Tibial artery (tissue), 4 donors: ENCODE results near the gene ABHD14A.

Experiments used
- DNase-seq, 2 donors: peaks; one replicate each; pipeline ENCODE4 v3.0.0-alpha.2; 2019
- H3K27ac ChIP-seq, 2 donors: fragments of 200-600 bp; sonication (generic) in 1 of 2; 1 replicate in 1 of 2; 2 replicates in 1 of 2; pipeline ENCODE4 v1.5.1; 2018 to 2019; ENCODE audit warnings: mild to moderate bottlenecking in 1 of 2
- H3K27me3 ChIP-seq, 2 donors: fragments of 200-600 bp; sonication (generic) in 1 of 2; one replicate each; pipeline versions ENCODE4 v1.5.1 to v1.6.0; 2016 to 2019
- H3K36me3 ChIP-seq, 3 donors: fragments of 200-600 bp; sonication (generic) in 2 of 3; one replicate each; pipeline ENCODE4 v1.5.1; 2016 to 2019; ENCODE audit warnings: mild to moderate bottlenecking in 2 of 3
- H3K4me1 ChIP-seq, 4 donors: fragments of 200-600 bp; sonication (generic) in 2 of 4; 1 replicate in 3 of 4; 2 replicates in 1 of 4; pipeline ENCODE4 v1.5.1; 2016 to 2019
- H3K4me3 ChIP-seq, 2 donors: fragments of 200-600 bp; sonication (generic) in 1 of 2; 1 replicate in 1 of 2; 2 replicates in 1 of 2; pipeline ENCODE4 v1.5.1; 2018 to 2019; ENCODE audit warnings: mild to moderate bottlenecking in 2 of 2
- H3K9me3 ChIP-seq, 3 donors: fragments of 200-600 bp; sonication (generic) in 1 of 3; one replicate each; pipeline ENCODE4 v1.5.1; 2016 to 2019
- CTCF ChIP-seq, 2 experiments: fragments of 200-600 bp in 1 of 2; fragments of 450-650 bp in 1 of 2; IDR thresholded peaks; one replicate each; pipeline ENCODE4 v1.5.1; 2017 to 2019; ENCODE audit warnings: antibody characterized with exemption in 2 of 2, mild to moderate bottlenecking in 1 of 2, moderate library complexity in 1 of 2
- intact Hi-C: fragments of 100-400 bp; cut with DNase I; formaldehyde crosslinking; loops from one replicate; pipeline ENCODE4 v1.15.0; 2023; ENCODE audit warnings: low total_unique reads

ABHD14A gene

GRCh38 chr3:52013802-52014598, 39.1 kb downstream of the ABHD14A start:
- no peak for DNase-seq
- Histone ChIP-seq H3K27me3 (no peaks in the 10 kb centered on the region), H3K27ac (no peak overlapping the region), H3K36me3 (no peaks in the 10 kb centered on the region), H3K4me3 (no peak overlapping the region), H3K4me1 (peaks cover 0 to 41% (median 28%) of the 10 kb centered on the region in 4 donors), H3K9me3 (no peaks in the 10 kb centered on the region)
- no peak for TF ChIP-seq CTCF (IDR thresholded peaks at IDR 0.05)
- intact Hi-C loops = no loop called here

- intact Hi-C loops = no loop called here
- no peak for DNase-seq
- peak; percentile 5 to 12 for TF ChIP-seq CTCF (IDR thresholded peaks at IDR 0.05)
Measured at GRCh38 chr3:52014613-52015012, 39.7 kb downstream of the ABHD14A start.

GRCh38 chr3:52015438-52016228, 40.8 kb downstream of the ABHD14A start:
- no peak for DNase-seq
- H3K27me3 ChIP-seq = no peaks in the 10 kb centered on the region
- intact Hi-C loops = no loop called here
- TF ChIP-seq CTCF (IDR thresholded peaks at IDR 0.05) = no peak
- peak overlapping the region; percentile 84 to 92 for H3K27ac ChIP-seq
- no peaks in the 10 kb centered on the region for H3K9me3 ChIP-seq
- H3K36me3 ChIP-seq = no peaks in the 10 kb centered on the region
- peaks cover 0 to 58% (median 44%) of the 10 kb centered on the region in 4 donors for H3K4me1 ChIP-seq
- no peak overlapping the region for H3K4me3 ChIP-seq

More at GRCh38 chr3:52014613-52015012, 39.7 kb downstream of the ABHD14A start:
- Histone ChIP-seq H3K27ac (peak overlapping the region in 1 of 2 donors; percentile 1), H3K4me1 (peaks cover 0 to 47% (median 34%) of the 10 kb centered on the region in 4 donors), H3K36me3 (no peaks in the 10 kb centered on the region), H3K4me3 (no peak overlapping the region), H3K27me3 (no peaks in the 10 kb centered on the region), H3K9me3 (no peaks in the 10 kb centered on the region)

- intact Hi-C loops = no loop called here
- Histone ChIP-seq H3K27ac (peak overlapping the region; percentile 84 to 92), H3K36me3 (no peaks in the 10 kb centered on the region), H3K27me3 (no peaks in the 10 kb centered on the region), H3K4me3 (no peak overlapping the region), H3K9me3 (no peaks in the 10 kb centered on the region), H3K4me1 (peaks cover 0 to 77% (median 63%) of the 10 kb centered on the region in 4 donors)
- DNase-seq = no peak
- TF ChIP-seq CTCF (IDR thresholded peaks at IDR 0.05) = no peak
Measured at GRCh38 chr3:52017586-52017985, 42.7 kb downstream of the ABHD14A start.

- intact Hi-C loops = loop anchor here (2.0 kb wide), 1 partner anchor 36 kb away; no protein-coding TSS in a partner anchor
- H3K4me1 ChIP-seq = peaks cover 0 to 86% (median 72%) of the 10 kb centered on the region in 4 donors
- H3K27me3 ChIP-seq = no peaks in the 10 kb centered on the region
- H3K4me3 ChIP-seq = no peak overlapping the region
- no peak for DNase-seq
- H3K9me3 ChIP-seq = no peaks in the 10 kb centered on the region
- peak overlapping the region; percentile 84 to 92 for H3K27ac ChIP-seq
- no peak for TF ChIP-seq CTCF (IDR thresholded peaks at IDR 0.05)
- H3K36me3 ChIP-seq = no peaks in the 10 kb centered on the region
Measured at GRCh38 chr3:52018319-52019000, 43.6 kb downstream of the ABHD14A start.
